Stomach (tissue), 4 donors: ENCODE measurements around the gene GBA3.

Experiments used
- POLR2A ChIP-seq, 4 donors: fragments of 450-650 bp; IDR thresholded peaks; one replicate each; pipeline ENCODE4 v1.6.1; 2016; ENCODE audit warnings: antibody characterized with exemption in 4 of 4, control low read depth in 2 of 4, mild to moderate bottlenecking in 1 of 4, moderate library complexity in 1 of 4
- TF ChIP-seq, protein P1 (sequence below), 7 experiments: fragments of 450-650 bp in 4 of 7; fragments of 200-600 bp in 3 of 7; sonication (generic) in 3 of 7; IDR thresholded peaks; one replicate each; pipeline ENCODE4 v1.5.1; 2016 to 2019; ENCODE audit warnings: antibody characterized with exemption in 7 of 7, control low read depth in 2 of 7, mild to moderate bottlenecking in 1 of 7

- TF ChIP-seq, protein P1, sequence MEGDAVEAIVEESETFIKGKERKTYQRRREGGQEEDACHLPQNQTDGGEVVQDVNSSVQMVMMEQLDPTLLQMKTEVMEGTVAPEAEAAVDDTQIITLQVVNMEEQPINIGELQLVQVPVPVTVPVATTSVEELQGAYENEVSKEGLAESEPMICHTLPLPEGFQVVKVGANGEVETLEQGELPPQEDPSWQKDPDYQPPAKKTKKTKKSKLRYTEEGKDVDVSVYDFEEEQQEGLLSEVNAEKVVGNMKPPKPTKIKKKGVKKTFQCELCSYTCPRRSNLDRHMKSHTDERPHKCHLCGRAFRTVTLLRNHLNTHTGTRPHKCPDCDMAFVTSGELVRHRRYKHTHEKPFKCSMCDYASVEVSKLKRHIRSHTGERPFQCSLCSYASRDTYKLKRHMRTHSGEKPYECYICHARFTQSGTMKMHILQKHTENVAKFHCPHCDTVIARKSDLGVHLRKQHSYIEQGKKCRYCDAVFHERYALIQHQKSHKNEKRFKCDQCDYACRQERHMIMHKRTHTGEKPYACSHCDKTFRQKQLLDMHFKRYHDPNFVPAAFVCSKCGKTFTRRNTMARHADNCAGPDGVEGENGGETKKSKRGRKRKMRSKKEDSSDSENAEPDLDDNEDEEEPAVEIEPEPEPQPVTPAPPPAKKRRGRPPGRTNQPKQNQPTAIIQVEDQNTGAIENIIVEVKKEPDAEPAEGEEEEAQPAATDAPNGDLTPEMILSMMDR (IDR thresholded peaks at IDR 0.05): no peak
- no peak for TF ChIP-seq POLR2A (IDR thresholded peaks at IDR 0.05)
Observed at GRCh38 chr4:22708961-22709360, 16.2 kb downstream of the GBA3 start.
